GM10248 (cell line): Measurements from ENCODE around the gene PYROXD2.

Source experiments
- CTCF ChIA-PET: fragments of 300-600 bp; sonication (Branson Sonifier 250); formaldehyde crosslinking; extraction: SDS; loops from one replicate; lab custom pipeline; 2021; ENCODE audit warnings: antibody characterized with exemption; lab: Yijun Ruan, JAX
- POLR2A ChIA-PET: fragments of 350-650 bp; sonication (Branson Sonifier 250); formaldehyde crosslinking; extraction: SDS; loops from one replicate; lab custom pipeline; 2020; ENCODE audit warnings: antibody characterized with exemption; lab: Yijun Ruan, JAX
- DNase-seq: peaks from one replicate; pipeline ENCODE4 v3.0.0; 2012; ENCODE audit errors: extremely low spot score
- TF ChIP-seq, protein P1 (sequence below): IDR thresholded peaks from 2 replicates; pipeline ENCODE4 v1.5.1; 2012; ENCODE audit warnings: mild to moderate bottlenecking, low read depth; ENCODE audit errors: extremely low read depth, missing control alignments, control extremely low read depth

PYROXD2 gene

DNA sequence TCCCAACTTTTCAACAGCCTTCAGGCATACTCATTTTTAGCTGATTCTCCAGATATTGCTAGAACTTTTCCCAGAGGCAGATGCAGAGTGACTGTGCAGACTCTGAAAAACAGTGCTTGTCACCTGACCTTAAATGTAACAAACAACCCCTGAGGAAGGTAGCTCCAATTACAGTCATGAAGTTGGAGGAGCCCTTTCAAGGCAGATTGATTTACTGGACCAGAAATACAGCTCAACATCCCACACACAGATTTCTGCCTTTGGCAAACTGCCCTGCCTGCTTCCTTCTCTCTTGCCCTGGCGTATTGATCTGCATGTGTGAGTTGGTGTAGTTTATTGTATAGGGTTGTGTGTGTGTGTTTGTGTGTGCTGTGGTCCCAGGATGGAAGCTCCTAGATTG is 38.5 kb downstream of the PYROXD2 start:
- TF ChIP-seq, protein P1, sequence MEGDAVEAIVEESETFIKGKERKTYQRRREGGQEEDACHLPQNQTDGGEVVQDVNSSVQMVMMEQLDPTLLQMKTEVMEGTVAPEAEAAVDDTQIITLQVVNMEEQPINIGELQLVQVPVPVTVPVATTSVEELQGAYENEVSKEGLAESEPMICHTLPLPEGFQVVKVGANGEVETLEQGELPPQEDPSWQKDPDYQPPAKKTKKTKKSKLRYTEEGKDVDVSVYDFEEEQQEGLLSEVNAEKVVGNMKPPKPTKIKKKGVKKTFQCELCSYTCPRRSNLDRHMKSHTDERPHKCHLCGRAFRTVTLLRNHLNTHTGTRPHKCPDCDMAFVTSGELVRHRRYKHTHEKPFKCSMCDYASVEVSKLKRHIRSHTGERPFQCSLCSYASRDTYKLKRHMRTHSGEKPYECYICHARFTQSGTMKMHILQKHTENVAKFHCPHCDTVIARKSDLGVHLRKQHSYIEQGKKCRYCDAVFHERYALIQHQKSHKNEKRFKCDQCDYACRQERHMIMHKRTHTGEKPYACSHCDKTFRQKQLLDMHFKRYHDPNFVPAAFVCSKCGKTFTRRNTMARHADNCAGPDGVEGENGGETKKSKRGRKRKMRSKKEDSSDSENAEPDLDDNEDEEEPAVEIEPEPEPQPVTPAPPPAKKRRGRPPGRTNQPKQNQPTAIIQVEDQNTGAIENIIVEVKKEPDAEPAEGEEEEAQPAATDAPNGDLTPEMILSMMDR: no peak
- no peak for DNase-seq
- CTCF ChIA-PET: no interaction called here
- POLR2A ChIA-PET: no interaction called here

DNA sequence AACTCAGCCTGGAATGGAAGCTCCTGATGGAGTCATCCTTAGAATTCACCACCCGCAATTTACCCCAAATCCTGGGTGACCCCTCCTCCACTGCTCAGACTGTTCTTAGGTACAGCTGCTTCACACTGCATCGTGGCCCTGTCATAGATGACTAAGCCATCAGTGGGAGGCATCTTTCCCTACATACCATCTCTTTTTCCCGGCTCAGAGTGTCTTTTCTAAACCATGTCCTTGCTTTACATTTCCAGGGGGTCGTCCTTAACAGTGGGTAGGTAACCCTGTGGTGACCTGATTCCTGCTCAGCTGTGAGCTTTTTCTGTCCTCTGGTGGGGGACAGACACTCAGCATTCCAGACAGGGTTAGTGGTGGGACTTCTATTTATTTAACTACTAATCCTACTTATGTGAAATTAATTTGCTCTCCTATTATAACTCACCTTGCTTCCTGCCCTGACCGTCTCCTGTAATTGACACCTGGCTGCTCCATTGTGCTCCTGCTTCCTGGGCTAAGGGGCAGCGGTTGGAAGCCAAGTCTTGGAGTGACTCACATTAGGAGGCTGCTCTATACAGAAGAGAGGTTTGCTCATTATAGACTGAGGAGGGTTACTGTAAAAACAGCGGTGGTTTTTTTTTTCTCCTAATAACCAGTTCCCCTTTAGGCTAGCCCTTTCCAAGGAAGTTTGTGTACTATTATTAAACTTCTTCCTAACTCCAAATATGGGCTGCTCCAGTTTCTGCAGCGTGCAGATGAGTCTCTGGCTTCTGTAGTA is 40.6 kb downstream of the PYROXD2 start:
- ChIA-PET CTCF (interaction anchor here (0.7 to 2.0 kb wide), 3 partner anchors 9 to 51 kb away, joined by 4 to 5 read pairs (median 4); no protein-coding TSS in a partner anchor), POLR2A (no interaction called here)
- TF ChIP-seq, protein P1: no peak
- no peak for DNase-seq

DNA sequence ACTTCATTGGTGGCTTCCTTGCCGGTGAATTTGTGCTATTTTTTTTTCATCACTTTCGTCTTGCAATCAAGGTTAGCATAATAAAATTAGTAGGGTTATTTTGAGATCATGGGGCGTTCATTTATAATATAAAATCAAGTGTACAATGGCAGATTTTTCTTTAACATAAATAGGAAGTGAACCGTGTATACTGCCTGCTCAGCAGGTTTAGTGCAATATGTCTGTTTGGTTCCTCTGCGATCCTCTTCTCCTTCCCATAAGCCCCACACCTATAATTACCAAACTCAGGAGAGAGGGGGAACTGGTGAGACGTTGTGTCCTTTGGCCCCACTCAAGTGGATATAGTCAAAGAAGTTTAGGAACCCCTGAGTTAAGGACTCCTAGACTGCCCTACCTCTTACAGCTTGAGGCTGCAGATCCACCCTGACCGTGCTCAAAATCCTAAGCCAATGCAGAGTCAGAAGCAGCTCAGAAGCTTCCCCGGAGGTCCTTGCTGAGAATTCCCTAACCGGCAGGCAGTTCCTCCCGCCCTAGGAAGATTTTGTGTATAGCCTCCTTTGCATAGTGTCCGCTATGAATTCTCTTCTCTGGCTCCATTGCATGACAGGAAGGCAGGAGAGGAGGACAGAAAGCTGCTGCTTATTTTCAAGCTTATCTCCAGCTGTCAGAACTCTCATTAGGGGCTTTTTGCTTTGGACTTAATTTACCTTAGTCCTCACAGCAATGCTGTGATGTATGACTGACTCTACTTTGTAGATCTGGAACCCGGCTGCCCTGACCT is 41.5 kb downstream of the PYROXD2 start:
- CTCF ChIA-PET: interaction anchor here (0.7 to 2.0 kb wide), 3 partner anchors 10 to 52 kb away, joined by 4 to 5 read pairs (median 4); no protein-coding TSS in a partner anchor
- TF ChIP-seq, protein P1: no peak
- DNase-seq: no peak
- POLR2A ChIA-PET: no interaction called here

DNA sequence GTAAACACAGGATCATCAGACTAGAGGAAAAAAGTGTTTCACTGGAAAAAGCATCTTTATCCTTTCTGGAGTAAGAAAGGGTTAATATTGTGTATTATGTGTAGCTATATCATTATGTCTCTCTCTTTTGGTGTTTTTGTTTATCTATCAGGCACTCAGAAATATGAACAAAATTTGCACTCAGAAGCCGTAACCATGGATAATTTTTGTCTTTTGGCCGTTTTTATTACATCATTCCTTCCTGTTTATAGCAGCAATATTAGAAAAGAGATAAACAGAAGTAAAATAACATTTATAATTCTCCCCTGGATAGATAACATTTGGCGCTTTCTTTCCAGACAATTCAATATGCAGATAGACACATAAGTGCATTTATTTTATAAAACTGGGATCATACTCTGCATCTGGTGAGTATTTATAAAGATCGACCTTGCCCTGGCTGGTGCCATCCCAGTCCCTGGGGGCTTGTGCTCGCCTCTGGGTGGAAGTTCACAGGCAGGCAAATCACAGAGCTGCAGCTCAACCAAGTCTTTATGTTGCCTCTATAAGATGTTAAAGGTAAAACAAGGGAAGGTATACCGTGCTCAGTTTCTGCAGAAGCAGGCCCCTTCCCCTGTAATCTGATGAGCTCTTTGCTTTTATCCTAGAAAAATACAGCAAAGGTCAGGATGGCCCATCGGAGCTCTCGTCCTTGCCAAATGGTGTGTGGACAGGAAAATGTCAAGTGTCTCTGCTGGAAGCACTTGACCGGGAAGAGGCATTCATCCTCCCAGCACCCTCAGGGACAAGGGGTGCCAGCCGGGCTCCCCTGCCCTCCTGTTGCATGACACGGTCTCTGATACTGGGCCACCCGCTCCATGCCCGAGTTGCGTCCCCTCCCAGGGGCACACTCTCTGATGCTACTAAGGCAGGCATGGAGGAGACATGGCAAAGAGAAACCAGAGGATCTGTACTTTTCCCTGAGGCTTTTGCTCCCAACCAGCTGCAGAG is 43.9 kb downstream of the PYROXD2 start:
- ChIA-PET CTCF (interaction anchor here (1.0 to 1.7 kb wide), 3 partner anchors 8 to 22 kb away, joined by 3 to 4 read pairs (median 3); no protein-coding TSS in a partner anchor), POLR2A (no interaction called here)
- no peak for DNase-seq

DNA sequence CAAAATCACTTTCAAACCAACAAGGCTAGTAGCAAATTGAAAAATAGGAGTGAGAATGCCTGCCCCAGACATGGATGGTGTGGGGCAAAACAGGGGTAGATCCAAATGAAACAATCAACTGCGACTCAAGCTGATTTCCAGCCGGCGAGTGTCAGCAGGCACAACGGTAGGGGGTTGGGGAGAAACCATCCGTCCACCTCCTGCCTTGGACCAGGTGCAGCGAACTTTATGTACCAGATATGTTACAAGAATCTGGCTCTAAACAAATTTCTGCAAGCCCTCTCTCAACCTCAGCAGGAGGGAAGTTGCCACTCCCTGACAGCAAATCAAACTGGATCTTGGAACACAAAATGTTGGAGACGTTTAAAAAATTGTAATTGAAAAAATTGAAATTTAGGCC is 45.2 kb downstream of the PYROXD2 start:
- ChIA-PET POLR2A (no interaction called here), CTCF (no interaction called here)
- no peak for DNase-seq
- TF ChIP-seq, protein P1: no peak

More for the DNA sequence above, 43.9 kb downstream of the PYROXD2 start:
- TF ChIP-seq, protein P1: no peak
